ENCODE results near the gene KCNB1.
A peak's percentile ranks its signal among the peaks of the same experiment; 100 is the strongest.

Gene KCNB1

GRCh38 chr20:49381558-49382493 lies 100.6 kb downstream of the KCNB1 start:
- Histone ChIP-seq H3K9ac (ENCODE audit: low read depth, low read length) (no peak overlapping the region), H3K4me1 (ENCODE audit: insufficient read depth, low read length) (no peaks in the 10 kb centered on the region; the same call in 1 of the 2 replicates), H3K9me3 (ENCODE audit: control insufficient read depth, insufficient read depth, low read length) (no peaks in the 10 kb centered on the region), H3K36me3 (ENCODE audit: insufficient read depth, low read length) (no peaks in the 10 kb centered on the region)

GRCh38 chr20:49380337-49380780 lies 102.1 kb downstream of the KCNB1 start:
- Histone ChIP-seq H3K9me3 (ENCODE audit: control insufficient read depth, insufficient read depth, low read length) (no peaks in the 10 kb centered on the region), H3K9ac (ENCODE audit: low read depth, low read length) (0 out of 2 replicates have a peak overlapping the region, but pooled peaks have one; percentile 8), H3K36me3 (ENCODE audit: insufficient read depth, low read length) (no peaks in the 10 kb centered on the region), H3K4me1 (ENCODE audit: insufficient read depth, low read length) (no peaks in the 10 kb centered on the region; the same call in 1 of the 2 replicates)

- Histone ChIP-seq H3K9ac (ENCODE audit: low read depth, low read length) (no peak overlapping the region), H3K9me3 (ENCODE audit: control insufficient read depth, insufficient read depth, low read length) (no peaks in the 10 kb centered on the region), H3K4me1 (ENCODE audit: insufficient read depth, low read length) (no peaks in the 10 kb centered on the region; the same call in 1 of the 2 replicates), H3K36me3 (ENCODE audit: insufficient read depth, low read length) (no peaks in the 10 kb centered on the region)
Measured at GRCh38 chr20:49379338-49379737, 103.1 kb downstream of the KCNB1 start.

GRCh38 chr20:49377326-49377725 lies 105.1 kb downstream of the KCNB1 start:
- H3K36me3 ChIP-seq (ENCODE audit: insufficient read depth, low read length), result no peaks in the 10 kb centered on the region
- no peak overlapping the region for H3K9ac ChIP-seq (ENCODE audit: low read depth, low read length)
- no peaks in the 10 kb centered on the region; the same call in 1 of the 2 replicates for H3K4me1 ChIP-seq (ENCODE audit: insufficient read depth, low read length)
- no peaks in the 10 kb centered on the region for H3K9me3 ChIP-seq (ENCODE audit: control insufficient read depth, insufficient read depth, low read length)

GRCh38 chr20:49375170-49375569 lies 107.3 kb downstream of the KCNB1 start:
- no peaks in the 10 kb centered on the region for H3K36me3 ChIP-seq (ENCODE audit: insufficient read depth, low read length)
- no peak overlapping the region for H3K9ac ChIP-seq (ENCODE audit: low read depth, low read length)
- H3K9me3 ChIP-seq (ENCODE audit: control insufficient read depth, insufficient read depth, low read length), result no peaks in the 10 kb centered on the region
- no peaks in the 10 kb centered on the region for H3K4me1 ChIP-seq (ENCODE audit: insufficient read depth, low read length)

GRCh38 chr20:49372095-49372734 lies 110.3 kb downstream of the KCNB1 start:
- no peaks in the 10 kb centered on the region for H3K36me3 ChIP-seq (ENCODE audit: insufficient read depth, low read length)
- H3K4me1 ChIP-seq (ENCODE audit: insufficient read depth, low read length), result no peaks in the 10 kb centered on the region
- H3K9ac ChIP-seq (ENCODE audit: low read depth, low read length), result no peak overlapping the region
- H3K9me3 ChIP-seq (ENCODE audit: control insufficient read depth, insufficient read depth, low read length), result no peaks in the 10 kb centered on the region

GRCh38 chr20:49368596-49368995 lies 113.9 kb downstream of the KCNB1 start:
- Histone ChIP-seq H3K4me1 (ENCODE audit: insufficient read depth, low read length) (no peaks in the 10 kb centered on the region), H3K9ac (ENCODE audit: low read depth, low read length) (no peak overlapping the region), H3K36me3 (ENCODE audit: insufficient read depth, low read length) (no peaks in the 10 kb centered on the region), H3K9me3 (ENCODE audit: control insufficient read depth, insufficient read depth, low read length) (no peaks in the 10 kb centered on the region)

- no peaks in the 10 kb centered on the region for H3K4me1 ChIP-seq (ENCODE audit: insufficient read depth, low read length)
- H3K9me3 ChIP-seq (ENCODE audit: control insufficient read depth, insufficient read depth, low read length), result no peaks in the 10 kb centered on the region
- no peak overlapping the region for H3K9ac ChIP-seq (ENCODE audit: low read depth, low read length)
- no peaks in the 10 kb centered on the region for H3K36me3 ChIP-seq (ENCODE audit: insufficient read depth, low read length)
Measured at GRCh38 chr20:49367113-49367512, 115.4 kb downstream of the KCNB1 start.

- Histone ChIP-seq H3K4me1 (ENCODE audit: insufficient read depth, low read length) (no peaks in the 10 kb centered on the region), H3K9me3 (ENCODE audit: control insufficient read depth, insufficient read depth, low read length) (no peaks in the 10 kb centered on the region), H3K36me3 (ENCODE audit: insufficient read depth, low read length) (no peaks in the 10 kb centered on the region), H3K9ac (ENCODE audit: low read depth, low read length) (no peak overlapping the region)
Measured at GRCh38 chr20:49366687-49367086, 115.8 kb downstream of the KCNB1 start.

- Histone ChIP-seq H3K9ac (ENCODE audit: low read depth, low read length) (no peak overlapping the region), H3K4me1 (ENCODE audit: insufficient read depth, low read length) (no peaks in the 10 kb centered on the region), H3K36me3 (ENCODE audit: insufficient read depth, low read length) (no peaks in the 10 kb centered on the region), H3K9me3 (ENCODE audit: control insufficient read depth, insufficient read depth, low read length) (no peaks in the 10 kb centered on the region)
Measured at GRCh38 chr20:49361862-49362660, 120.4 kb downstream of the KCNB1 start.

GRCh38 chr20:49360242-49360968 lies 122.1 kb downstream of the KCNB1 start:
- Histone ChIP-seq H3K36me3 (ENCODE audit: insufficient read depth, low read length) (no peaks in the 10 kb centered on the region), H3K9me3 (ENCODE audit: control insufficient read depth, insufficient read depth, low read length) (no peaks in the 10 kb centered on the region), H3K9ac (ENCODE audit: low read depth, low read length) (no peak overlapping the region), H3K4me1 (ENCODE audit: insufficient read depth, low read length) (no peaks in the 10 kb centered on the region)

- H3K9ac ChIP-seq (ENCODE audit: low read depth, low read length), result no peak overlapping the region
- no peaks in the 10 kb centered on the region for H3K4me1 ChIP-seq (ENCODE audit: insufficient read depth, low read length)
- no peaks in the 10 kb centered on the region for H3K9me3 ChIP-seq (ENCODE audit: control insufficient read depth, insufficient read depth, low read length)
- H3K36me3 ChIP-seq (ENCODE audit: insufficient read depth, low read length), result no peaks in the 10 kb centered on the region
Measured at GRCh38 chr20:49356676-49357075, 125.8 kb downstream of the KCNB1 start.

GRCh38 chr20:49354673-49355072 lies 127.8 kb downstream of the KCNB1 start:
- H3K9me3 ChIP-seq (ENCODE audit: control insufficient read depth, insufficient read depth, low read length), result no peaks in the 10 kb centered on the region
- no peaks in the 10 kb centered on the region for H3K4me1 ChIP-seq (ENCODE audit: insufficient read depth, low read length)
- H3K9ac ChIP-seq (ENCODE audit: low read depth, low read length), result no peak overlapping the region
- no peaks in the 10 kb centered on the region for H3K36me3 ChIP-seq (ENCODE audit: insufficient read depth, low read length)

GRCh38 chr20:49353348-49353747 lies 129.1 kb downstream of the KCNB1 start:
- Histone ChIP-seq H3K9ac (ENCODE audit: low read depth, low read length) (no peak overlapping the region), H3K9me3 (ENCODE audit: control insufficient read depth, insufficient read depth, low read length) (no peaks in the 10 kb centered on the region), H3K4me1 (ENCODE audit: insufficient read depth, low read length) (no peaks in the 10 kb centered on the region), H3K36me3 (ENCODE audit: insufficient read depth, low read length) (no peaks in the 10 kb centered on the region)

Measured in ES-I3 (cell line).